Activated T-cell treated with anti-CD3 and anti-CD28 coated beads for 1 hour (primary cell): Measurements from ENCODE around the gene MAB21L4.

Experiments
- DNase-seq: peaks from one replicate; pipeline ENCODE4 v3.0.0-alpha.2; 2020; ENCODE audit warnings: low read depth

The MAB21L4 gene

GRCh38 chr2:240876475-240877251 lies 19.3 kb downstream of the MAB21L4 start:
- no peak for DNase-seq

- DNase-seq, result no peak
Measured at GRCh38 chr2:240876035-240876474, 19.9 kb downstream of the MAB21L4 start.

- no peak for DNase-seq
Measured at GRCh38 chr2:240875228-240876034, 20.5 kb downstream of the MAB21L4 start.

- DNase-seq, result no peak
Measured at GRCh38 chr2:240874715-240875227, 21.2 kb downstream of the MAB21L4 start.

- DNase-seq, result no peak
Measured at GRCh38 chr2:240873805-240874714, 21.9 kb downstream of the MAB21L4 start.

GRCh38 chr2:240873098-240873788 lies 22.7 kb downstream of the MAB21L4 start:
- no peak for DNase-seq

GRCh38 chr2:240872317-240873097 lies 23.4 kb downstream of the MAB21L4 start:
- DNase-seq, result no peak

- no peak for DNase-seq
Measured at GRCh38 chr2:240871071-240871958, 24.6 kb downstream of the MAB21L4 start.

- DNase-seq, result no peak
Measured at GRCh38 chr2:240869956-240870875, 25.7 kb downstream of the MAB21L4 start.

GRCh38 chr2:240869109-240869955 lies 26.6 kb downstream of the MAB21L4 start:
- DNase-seq, result no peak

GRCh38 chr2:240868286-240869108 lies 27.5 kb downstream of the MAB21L4 start, which contains the start of gene AGXT:
AGXT (plus strand) TSS chr2:240868824; CDS start chr2:240868866, 42 bp downstream.
- no peak for DNase-seq

- no peak for DNase-seq
Measured at GRCh38 chr2:240865391-240865790, 30.6 kb downstream of the MAB21L4 start.

GRCh38 chr2:240864475-240864874 lies 31.5 kb downstream of the MAB21L4 start:
- DNase-seq, result no peak

GRCh38 chr2:240861547-240861946 lies 34.4 kb downstream of the MAB21L4 start:
- DNase-seq, result no peak

- no peak for DNase-seq
Measured at GRCh38 chr2:240858871-240859270, 37.1 kb downstream of the MAB21L4 start.

- DNase-seq, result no peak
Measured at GRCh38 chr2:240858321-240858720, 37.6 kb downstream of the MAB21L4 start.
